Ovary (tissue), 9 donors: ENCODE results near the gene LINC00305. TPM values are rescaled to one million over a fixed set of nuclear protein-coding genes. Genes with fewer than 3 reads are reported as not detected.

Source experiments
- DNase-seq, 5 donors: peaks; one replicate each; pipeline ENCODE4 v3.0.0-alpha.2; 2019 to 2020
- H3K27ac ChIP-seq, 2 donors: fragments of 200-600 bp; one replicate each; pipeline versions ENCODE4 v1.5.1 to v1.8.0; 2019 to 2022
- H3K27me3 ChIP-seq: fragments of 200-600 bp; one replicate; pipeline ENCODE4 v1.8.0; 2022
- H3K36me3 ChIP-seq: fragments of 200-600 bp; sonication (generic); one replicate; pipeline ENCODE4 v1.5.1; 2019
- H3K4me1 ChIP-seq: one replicate; pipeline ENCODE4 v1.8.1; 2013; ENCODE audit warnings: mild to moderate bottlenecking, moderate library complexity; ENCODE audit not compliant: insufficient read depth
- H3K4me3 ChIP-seq: fragments of 200-600 bp; sonication (generic); one replicate; pipeline ENCODE4 v1.5.1; 2017
- H3K9me3 ChIP-seq, 2 donors: fragments of 200-600 bp in 1 of 2; sonication (generic) in 1 of 2; one replicate each; pipeline versions ENCODE4 v1.5.1 to v1.8.1; 2013 to 2019; ENCODE audit warnings: mild to moderate bottlenecking in 1 of 2, moderate library complexity in 1 of 2
- CTCF ChIP-seq, 3 donors: fragments of 450-650 bp in 2 of 3; fragments of 200-600 bp in 1 of 3; IDR thresholded peaks; one replicate each; pipeline versions ENCODE4 v1.5.1 to v1.8.0; 2016 to 2022; ENCODE audit warnings: antibody characterized with exemption in 3 of 3, mild to moderate bottlenecking in 1 of 3
- EP300 ChIP-seq: sonication (generic); formaldehyde crosslinking; IDR thresholded peaks from one replicate; pipeline ENCODE4 v1.6.1; 2017; ENCODE audit warnings: antibody characterized with exemption
- POLR2A ChIP-seq: fragments of 450-650 bp; IDR thresholded peaks from one replicate; pipeline ENCODE4 v1.6.1; 2017; ENCODE audit warnings: antibody characterized with exemption, mild to moderate bottlenecking, moderate library complexity
- WGBS, 3 donors: extraction: QIAGEN DNeasy Blood & Tissue Kit in 1 of 3; methylation state at CpG; one replicate each; pipeline versions ENCODE4 v1.1.5 to v1.1.7; 2013 to 2017; 5-methylcytosine and 5-hydroxymethylcytosine counted together
- intact Hi-C, 4 donors: fragments of 100-400 bp; cut with DNase I; formaldehyde crosslinking; loops; one replicate each; pipeline versions ENCODE4 v1.11.0 to v1.15.1; 2022 to 2023
- polyA plus RNA-seq, 2 donors: library from polyadenylated mRNA; stranded (reverse); fragments of 200-250 nt in 1 of 2; fragments of 350-450 nt in 1 of 2; fragmentation: Illumina TruSeq in 1 of 2; extraction: RNeasy Lipid Tissue Mini Kit (QIAGEN cat#74804) in 1 of 2; gene quantifications; one replicate each; pipeline ENCODE4 v1.2.3, GENCODE V29; 2013 to 2014
- total RNA-seq, 7 donors: library from RNA; depleted of rRNA in 2 of 7; stranded (reverse); fragments of >200 nt in 2 of 7; fragmentation: NEBNext Ultra II Directional in 3 of 7; extraction: Animal tissue kit (Norgen Biotek cat#: 25700) in 3 of 7; gene quantifications; one replicate each; pipeline versions ENCODE4 v1.1.0 to v1.2.4, GENCODE V29; 2016 to 2023
- donor health status: DM: no; HTN: no; CAD: no; lungs with moderate emphysema.
- donor health status: DM: no; HTN: no; CAD: no.
- donor health status: Bipolar disorder and iron deficiency.
- donor health status: DM: yes; HTN: yes; CAD: no.
- donor health status: DM: no; HTN: no; CAD: no.
- donor health status: DM: yes; HTN: yes; CAD: no.

Gene LINC00305
- total and polyA plus RNA-seq, 9 donors: 0.12 TPM; not detected in 8

- intact Hi-C loops: no loop called here
- TF ChIP-seq POLR2A (no peak), CTCF (IDR thresholded peaks at IDR 0.05) (no peak), EP300 (no peak)
- WGBS, 3 donors: 78 to 88% (median 85%) methylated on average over 1 of the region's 1 CpG
- no peak overlapping the region for H3K4me3 ChIP-seq
- no peak for DNase-seq
- no peak overlapping the region for H3K27ac ChIP-seq
- no peaks in the 10 kb centered on the region for H3K9me3 ChIP-seq
- H3K4me1 ChIP-seq: no peaks in the 10 kb centered on the region
- H3K36me3 ChIP-seq: no peaks in the 10 kb centered on the region
- no peaks in the 10 kb centered on the region for H3K27me3 ChIP-seq
These were observed 53.8 kb downstream of the LINC00305 start for GRCh38 chr18:64095056-64095455.

GRCh38 chr18:64094210-64094609 lies 54.7 kb downstream of the LINC00305 start:
- 20 to 42% (median 32%) methylated on average over 1 of the region's 1 CpG for WGBS, 3 donors

GRCh38 chr18:64091526-64091925 lies 57.4 kb downstream of the LINC00305 start:
- no peak for TF ChIP-seq CTCF (IDR thresholded peaks at IDR 0.05)
- Histone ChIP-seq H3K4me1 (no peaks in the 10 kb centered on the region), H3K27ac (no peak overlapping the region), H3K36me3 (no peaks in the 10 kb centered on the region), H3K4me3 (no peak overlapping the region), H3K27me3 (no peaks in the 10 kb centered on the region), H3K9me3 (no peaks in the 10 kb centered on the region)
- intact Hi-C loops: no loop called here
- DNase-seq: no peak

More at GRCh38 chr18:64094210-64094609, 54.7 kb downstream of the LINC00305 start:
- intact Hi-C loops: no loop called here
- Histone ChIP-seq H3K4me1 (no peaks in the 10 kb centered on the region), H3K27ac (no peak overlapping the region), H3K27me3 (no peaks in the 10 kb centered on the region), H3K4me3 (no peak overlapping the region), H3K36me3 (no peaks in the 10 kb centered on the region), H3K9me3 (no peaks in the 10 kb centered on the region)
- no peak for DNase-seq
- TF ChIP-seq EP300 (no peak), CTCF (IDR thresholded peaks at IDR 0.05) (no peak), POLR2A (no peak)

GRCh38 chr18:64090876-64091275 lies 58.0 kb downstream of the LINC00305 start:
- no peak overlapping the region for H3K27ac ChIP-seq
- intact Hi-C loops: no loop called here
- H3K36me3 ChIP-seq: no peaks in the 10 kb centered on the region
- WGBS, 3 donors: 87 to 92% (median 89%) methylated on average over 2 of the region's 2 CpGs
- H3K4me3 ChIP-seq: no peak overlapping the region
- H3K4me1 ChIP-seq: no peaks in the 10 kb centered on the region
- TF ChIP-seq EP300 (no peak), CTCF (IDR thresholded peaks at IDR 0.05) (no peak), POLR2A (no peak)
- H3K27me3 ChIP-seq: no peaks in the 10 kb centered on the region
- no peaks in the 10 kb centered on the region for H3K9me3 ChIP-seq
- DNase-seq: no peak

- intact Hi-C loops: no loop called here
- Histone ChIP-seq H3K4me3 (no peak overlapping the region), H3K9me3 (no peaks in the 10 kb centered on the region), H3K27me3 (no peaks in the 10 kb centered on the region), H3K36me3 (no peaks in the 10 kb centered on the region), H3K27ac (no peak overlapping the region), H3K4me1 (no peaks in the 10 kb centered on the region)
- 86 to 92% (median 90%) methylated on average over 1 of the region's 1 CpG for WGBS, 3 donors
- no peak for TF ChIP-seq CTCF (IDR thresholded peaks at IDR 0.05)
- TF ChIP-seq POLR2A: no peak
- no peak for TF ChIP-seq EP300
- no peak for DNase-seq
These were observed 65.0 kb downstream of the LINC00305 start for GRCh38 chr18:64083916-64084315.
